Measurements from ENCODE around the gene DES. TPM values are rescaled to one million over a fixed set of nuclear protein-coding genes. Genes with fewer than 3 reads are reported as not detected.

DES gene
- total RNA-seq, 5 donors from 2014 or later (not counting 1 experiment from before 2014, with no cell fraction given): 0.98 to 1.3 (median 1.3) TPM; not detected in 2

GRCh38 chr2:219438453-219438852, 20.3 kb downstream of the DES start:
- H3K4me1 ChIP-seq (ENCODE audit: control insufficient read depth in 1 of 2, extremely low read depth in 1 of 2, insufficient read depth in 2 of 2, low read length in 2 of 2): peaks cover 3 to 24% of the 10 kb centered on the region in 2 experiments
- no peak for ATAC-seq (replicated peaks in 1 of 4)
- peaks cover 5 to 67% of the 10 kb centered on the region in 2 experiments for H3K27me3 ChIP-seq (replicated peaks in 1 of 2; ENCODE audit: control insufficient read depth in 2 of 2, extremely low read depth in 1 of 2, insufficient read depth in 2 of 2, low read length in 1 of 2)
- H3K9me3 Mint-ChIP-seq: no peaks in the 10 kb centered on the region
- H3K9me3 ChIP-seq: no peaks in the 10 kb centered on the region
- no peak overlapping the region for H3K27ac ChIP-seq (ENCODE audit: low read length)
- ChIA-PET POLR2A (no interaction called here), CTCF (interaction anchor here (0.6 kb wide), 2 partner anchors 9 to 458 kb away, joined by 3 read pairs; no protein-coding TSS in a partner anchor)
- H3K4me1 Mint-ChIP-seq: peaks cover 15 to 23% (median 19%) of the 10 kb centered on the region in 3 donors
- no peaks in the 10 kb centered on the region for H3K36me3 Mint-ChIP-seq
- H3K27ac Mint-ChIP-seq: no peak overlapping the region
- H3K4me3 ChIP-seq (ENCODE audit: control insufficient read depth in 1 of 2, extremely low read depth in 1 of 2, low read length in 1 of 2): no peak overlapping the region
- no peak overlapping the region for H3K4me3 Mint-ChIP-seq
- DNase-seq: no peak
- H3K27me3 Mint-ChIP-seq: peaks cover 14 to 42% of the 10 kb centered on the region in 2 donors
- no peaks in the 10 kb centered on the region for H3K36me3 ChIP-seq (ENCODE audit: control insufficient read depth in 2 of 2, extremely low read depth in 1 of 2, insufficient read depth in 1 of 2, low read length in 1 of 2)
- 81% methylated on average over 4 of the region's 4 CpGs for WGBS (ENCODE audit: insufficient coverage)

GRCh38 chr2:219439506-219439905, 21.3 kb downstream of the DES start:
- no peak overlapping the region for H3K27ac Mint-ChIP-seq
- POLR2A ChIA-PET: no interaction called here
- peaks cover 10 to 35% of the 10 kb centered on the region in 2 donors for H3K27me3 Mint-ChIP-seq
- WGBS (ENCODE audit: insufficient coverage): 57% methylated on average over 1 of the region's 6 CpGs
- no peak overlapping the region for H3K4me3 Mint-ChIP-seq
- Histone ChIP-seq H3K9me3 (no peaks in the 10 kb centered on the region), H3K36me3 (ENCODE audit: control insufficient read depth in 2 of 2, extremely low read depth in 1 of 2, insufficient read depth in 1 of 2, low read length in 1 of 2) (no peaks in the 10 kb centered on the region), H3K27me3 (replicated peaks in 1 of 2; ENCODE audit: control insufficient read depth in 2 of 2, extremely low read depth in 1 of 2, insufficient read depth in 2 of 2, low read length in 1 of 2) (peaks cover 3 to 67% of the 10 kb centered on the region in 2 experiments), H3K4me3 (ENCODE audit: control insufficient read depth in 1 of 2, extremely low read depth in 1 of 2, low read length in 1 of 2) (no peak overlapping the region), H3K4me1 (ENCODE audit: control insufficient read depth in 1 of 2, extremely low read depth in 1 of 2, insufficient read depth in 2 of 2, low read length in 2 of 2) (peaks cover 3 to 24% of the 10 kb centered on the region in 2 experiments), H3K27ac (ENCODE audit: low read length) (no peak overlapping the region)
- DNase-seq (no peak), ATAC-seq (replicated peaks in 1 of 4) (no peak)
- no peaks in the 10 kb centered on the region for H3K9me3 Mint-ChIP-seq
- CTCF ChIA-PET: interaction anchor here (0.6 kb wide), 2 partner anchors 9 to 24 kb away, joined by 3 to 5 read pairs; no protein-coding TSS in a partner anchor
- H3K4me1 Mint-ChIP-seq: peaks cover 15 to 23% (median 19%) of the 10 kb centered on the region in 3 donors
- no peaks in the 10 kb centered on the region for H3K36me3 Mint-ChIP-seq

GRCh38 chr2:219440388-219441256, 22.4 kb downstream of the DES start:
- ATAC-seq (replicated peaks in 1 of 4) (no peak), DNase-seq (no peak)
- peaks cover 3 to 66% of the 10 kb centered on the region in 2 experiments for H3K27me3 ChIP-seq (replicated peaks in 1 of 2; ENCODE audit: control insufficient read depth in 2 of 2, extremely low read depth in 1 of 2, insufficient read depth in 2 of 2, low read length in 1 of 2)
- Mint-ChIP-seq H3K27ac (peak overlapping the region in 1 of 2 donors; percentile 36), H3K36me3 (no peaks in the 10 kb centered on the region), H3K4me3 (peak overlapping the region; percentile 71 to 89 (median 80)), H3K4me1 (peaks cover 12 to 22% (median 19%) of the 10 kb centered on the region in 3 donors), H3K27me3 (peaks cover 8 to 30% of the 10 kb centered on the region in 2 donors), H3K9me3 (no peaks in the 10 kb centered on the region)
- H3K4me3 ChIP-seq (ENCODE audit: control insufficient read depth in 1 of 2, extremely low read depth in 1 of 2, low read length in 1 of 2): peak overlapping the region in 1 of 2 donors; percentile 81
- H3K9me3 ChIP-seq: no peaks in the 10 kb centered on the region
- peaks cover 3 to 15% of the 10 kb centered on the region in 2 experiments for H3K4me1 ChIP-seq (ENCODE audit: control insufficient read depth in 1 of 2, extremely low read depth in 1 of 2, insufficient read depth in 2 of 2, low read length in 2 of 2)
- H3K27ac ChIP-seq (ENCODE audit: low read length): no peak overlapping the region
- ChIA-PET CTCF (interaction anchor here in 1 of 2 donors (0.6 kb wide), 2 partner anchors 10 to 38 kb away, joined by 3 to 5 read pairs; no protein-coding TSS in a partner anchor), POLR2A (no interaction called here)
- WGBS (ENCODE audit: insufficient coverage): 83% methylated on average over 5 of the region's 6 CpGs
- no peaks in the 10 kb centered on the region for H3K36me3 ChIP-seq (ENCODE audit: control insufficient read depth in 2 of 2, extremely low read depth in 1 of 2, insufficient read depth in 1 of 2, low read length in 1 of 2)

DNA sequence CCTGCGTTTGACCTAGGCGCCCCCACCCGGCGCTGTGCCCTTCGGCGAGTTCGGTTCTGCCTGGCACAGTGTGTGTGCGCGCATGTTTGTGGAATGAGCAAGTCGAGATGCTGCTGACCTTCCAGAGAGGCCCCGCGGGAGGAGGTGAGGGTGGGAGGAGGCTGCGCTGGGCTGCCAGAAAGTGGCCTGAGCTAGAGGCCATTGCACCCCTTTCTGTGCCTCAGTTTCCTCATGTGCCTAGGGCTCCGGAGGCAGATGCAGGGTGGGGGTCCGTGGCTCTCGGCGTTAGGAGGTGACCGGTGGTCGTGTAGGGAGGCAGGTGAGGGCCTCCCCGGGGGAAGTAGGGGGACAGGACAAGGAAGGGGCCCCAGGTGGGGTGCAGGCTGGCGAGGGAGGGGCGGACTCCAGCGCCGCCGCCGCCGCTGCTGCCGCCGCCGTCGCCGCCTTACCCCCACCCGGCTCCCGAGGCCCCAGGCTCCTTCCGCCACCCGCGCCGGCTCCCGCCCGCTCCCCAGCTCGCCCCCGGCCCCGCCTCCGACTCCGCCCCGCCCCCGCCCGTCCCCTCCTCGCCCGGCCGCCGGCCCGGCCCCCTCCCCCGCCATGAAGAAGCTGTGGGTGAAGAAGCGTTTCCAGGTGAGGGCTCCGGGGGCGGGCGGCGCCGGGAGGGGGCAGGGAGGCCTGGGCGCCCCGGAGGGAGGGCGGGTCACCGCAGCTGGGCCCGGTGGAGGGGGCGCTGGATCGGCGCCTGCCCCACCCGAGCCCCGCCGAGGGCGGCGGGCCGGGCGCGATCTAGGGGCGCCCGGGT, 23.5 kb downstream of the DES start:
- Mint-ChIP-seq H3K4me3 (peak overlapping the region; percentile 71 to 89 (median 80)), H3K4me1 (peaks cover 16 to 19% (median 19%) of the 10 kb centered on the region in 3 donors), H3K9me3 (no peaks in the 10 kb centered on the region), H3K27ac (peak overlapping the region in 1 of 2 donors; percentile 44), H3K27me3 (peaks cover 0 to 24% of the 10 kb centered on the region in 2 donors), H3K36me3 (no peaks in the 10 kb centered on the region)
- peaks cover 0 to 62% of the 10 kb centered on the region in 2 experiments for H3K27me3 ChIP-seq (replicated peaks in 1 of 2; ENCODE audit: control insufficient read depth in 2 of 2, extremely low read depth in 1 of 2, insufficient read depth in 2 of 2, low read length in 1 of 2)
- peak; percentile 12 to 71 (median 42) for DNase-seq
- POLR2A ChIA-PET: interaction anchor here in 1 of 2 donors (0.6 kb wide), 1 partner anchor 32 kb away, joined by 10 read pairs; no protein-coding TSS in a partner anchor
- CTCF ChIA-PET: interaction anchor here (0.6 to 1.2 kb wide), 2 partner anchors 50 to 55 kb away, joined by 3 to 4 read pairs; no protein-coding TSS in a partner anchor
- H3K9me3 ChIP-seq: no peaks in the 10 kb centered on the region
- no peak overlapping the region for H3K27ac ChIP-seq (ENCODE audit: low read length)
- peak; percentile 80 to 89 (median 85) for ATAC-seq (replicated peaks in 1 of 4)
- peaks cover 3 to 15% of the 10 kb centered on the region in 2 experiments for H3K4me1 ChIP-seq (ENCODE audit: control insufficient read depth in 1 of 2, extremely low read depth in 1 of 2, insufficient read depth in 2 of 2, low read length in 2 of 2)
- H3K36me3 ChIP-seq (ENCODE audit: control insufficient read depth in 2 of 2, extremely low read depth in 1 of 2, insufficient read depth in 1 of 2, low read length in 1 of 2): no peaks in the 10 kb centered on the region
- peak overlapping the region; percentile 44 to 81 for H3K4me3 ChIP-seq (ENCODE audit: control insufficient read depth in 1 of 2, extremely low read depth in 1 of 2, low read length in 1 of 2)
- under 1% methylated on average over 59 of the region's 78 CpGs for WGBS (ENCODE audit: insufficient coverage)

- peaks cover 0 to 26% of the 10 kb centered on the region in 2 donors for H3K27me3 Mint-ChIP-seq
- ATAC-seq (replicated peaks in 1 of 4) (peak in 2 of 4 experiments; percentile 5 to 15), DNase-seq (no peak)
- POLR2A ChIA-PET: interaction anchor here in 1 of 2 donors (0.6 kb wide), 1 partner anchor 31 kb away, joined by 10 read pairs; no protein-coding TSS in a partner anchor
- no peaks in the 10 kb centered on the region for H3K36me3 Mint-ChIP-seq
- peak overlapping the region; percentile 19 to 41 for H3K4me3 ChIP-seq (ENCODE audit: control insufficient read depth in 1 of 2, extremely low read depth in 1 of 2, low read length in 1 of 2)
- peaks cover 3 to 15% of the 10 kb centered on the region in 2 experiments for H3K4me1 ChIP-seq (ENCODE audit: control insufficient read depth in 1 of 2, extremely low read depth in 1 of 2, insufficient read depth in 2 of 2, low read length in 2 of 2)
- peaks cover 0 to 62% of the 10 kb centered on the region in 2 experiments for H3K27me3 ChIP-seq (replicated peaks in 1 of 2; ENCODE audit: control insufficient read depth in 2 of 2, extremely low read depth in 1 of 2, insufficient read depth in 2 of 2, low read length in 1 of 2)
- no peaks in the 10 kb centered on the region for H3K9me3 Mint-ChIP-seq
- H3K9me3 ChIP-seq: no peaks in the 10 kb centered on the region
- peak overlapping the region in 1 of 2 donors; percentile 27 for H3K27ac Mint-ChIP-seq
- CTCF ChIA-PET: interaction anchor here (0.6 to 1.2 kb wide), 5 partner anchors 54 to 126 kb away, joined by 3 to 5 read pairs (median 3); no protein-coding TSS in a partner anchor
- H3K4me3 Mint-ChIP-seq: peak overlapping the region; percentile 77 to 89 (median 80)
- WGBS (ENCODE audit: insufficient coverage): 26% methylated on average over 19 of the region's 35 CpGs
- no peak overlapping the region for H3K27ac ChIP-seq (ENCODE audit: low read length)
- peaks cover 16 to 19% (median 19%) of the 10 kb centered on the region in 3 donors for H3K4me1 Mint-ChIP-seq
- no peaks in the 10 kb centered on the region for H3K36me3 ChIP-seq (ENCODE audit: control insufficient read depth in 2 of 2, extremely low read depth in 1 of 2, insufficient read depth in 1 of 2, low read length in 1 of 2)
Measured at GRCh38 chr2:219442256-219443015, 24.3 kb downstream of the DES start.

Data from T-cell (primary cell).